Mammary epithelial cell (primary cell): Measurements from ENCODE around the gene MDM2.

Source experiments
- EZH2 ChIP-seq: IDR thresholded peaks from 2 replicates; pipeline ENCODE4 v1.6.1; 2012; ENCODE audit warnings: low read length, inconsistent platforms, borderline replicate concordance
- TF ChIP-seq, protein P1 (sequence below), 2 donors: IDR thresholded peaks in 1 of 2; conservative IDR thresholded peaks in 1 of 2; 2 replicates each; pipeline ENCODE4 v1.5.1; 2011 to 2012; ENCODE audit warnings: inconsistent platforms in 2 of 2, low read length in 2 of 2, mild to moderate bottlenecking in 2 of 2, control low read depth in 1 of 2, low read depth in 1 of 2; ENCODE audit not compliant: insufficient read depth in 1 of 2; ENCODE audit errors: extremely low read depth in 1 of 2

DNA sequence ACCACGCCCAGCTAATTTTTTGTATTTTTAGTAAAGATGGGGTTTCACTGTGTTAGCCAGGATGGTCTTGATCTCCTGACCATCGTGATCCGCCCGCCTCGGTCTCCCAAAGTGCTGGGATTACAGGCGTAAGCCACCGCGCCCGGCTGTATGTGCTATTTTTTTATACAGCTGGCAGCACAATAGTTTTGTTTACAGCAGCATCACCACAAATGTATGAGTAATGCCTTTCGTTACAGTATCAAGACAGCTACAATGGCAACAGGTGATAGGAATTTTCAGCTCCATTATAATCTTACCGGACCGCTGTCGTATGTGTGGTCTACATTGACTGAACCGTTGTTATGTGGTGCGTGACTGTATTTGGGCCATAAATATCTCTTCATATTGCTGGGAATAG, 11.6 kb upstream of the MDM2 start:
- no peak for TF ChIP-seq EZH2
- TF ChIP-seq, protein P1, sequence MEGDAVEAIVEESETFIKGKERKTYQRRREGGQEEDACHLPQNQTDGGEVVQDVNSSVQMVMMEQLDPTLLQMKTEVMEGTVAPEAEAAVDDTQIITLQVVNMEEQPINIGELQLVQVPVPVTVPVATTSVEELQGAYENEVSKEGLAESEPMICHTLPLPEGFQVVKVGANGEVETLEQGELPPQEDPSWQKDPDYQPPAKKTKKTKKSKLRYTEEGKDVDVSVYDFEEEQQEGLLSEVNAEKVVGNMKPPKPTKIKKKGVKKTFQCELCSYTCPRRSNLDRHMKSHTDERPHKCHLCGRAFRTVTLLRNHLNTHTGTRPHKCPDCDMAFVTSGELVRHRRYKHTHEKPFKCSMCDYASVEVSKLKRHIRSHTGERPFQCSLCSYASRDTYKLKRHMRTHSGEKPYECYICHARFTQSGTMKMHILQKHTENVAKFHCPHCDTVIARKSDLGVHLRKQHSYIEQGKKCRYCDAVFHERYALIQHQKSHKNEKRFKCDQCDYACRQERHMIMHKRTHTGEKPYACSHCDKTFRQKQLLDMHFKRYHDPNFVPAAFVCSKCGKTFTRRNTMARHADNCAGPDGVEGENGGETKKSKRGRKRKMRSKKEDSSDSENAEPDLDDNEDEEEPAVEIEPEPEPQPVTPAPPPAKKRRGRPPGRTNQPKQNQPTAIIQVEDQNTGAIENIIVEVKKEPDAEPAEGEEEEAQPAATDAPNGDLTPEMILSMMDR (conservative IDR thresholded peaks at IDR 0.05 in 1 of 2, IDR thresholded peaks at IDR 0.05 in 1 of 2; ENCODE audit: extremely low read depth in 1 of 2, insufficient read depth in 1 of 2, low read depth in 1 of 2, low read length in 2 of 2): no peak
